ENCODE data around the gene RDM1.
"Not testable (repeated sequence)": the region's sequence is repeated elsewhere in the genome, so short reads cannot be mapped to it uniquely, and the experiment has no call there.

Gene RDM1

GRCh38 chr17:35930211-35931065 lies at the start of gene RDM1:
Gene RDM1, minus strand, starts transcription at chr17:35930773. Its CDS starts 46 bp downstream, at chr17:35930727.
- DNase-seq (ENCODE audit: low read depth, low spot score): peak; percentile 50

- DNase-seq (ENCODE audit: low read depth, low spot score): no peak
Measured at GRCh38 chr17:35978346-35978745, 47.8 kb upstream of the RDM1 start.

GRCh38 chr17:35977509-35977908 lies 46.9 kb upstream of the RDM1 start:
- no peak for DNase-seq (ENCODE audit: low read depth, low spot score)

GRCh38 chr17:35973333-35974260 lies 43.0 kb upstream of the RDM1 start:
- DNase-seq (ENCODE audit: low read depth, low spot score): no peak

- no peak for DNase-seq (ENCODE audit: low read depth, low spot score)
Measured at GRCh38 chr17:35972945-35973332, 42.4 kb upstream of the RDM1 start.

- DNase-seq (ENCODE audit: low read depth, low spot score): no peak
Measured at GRCh38 chr17:35972535-35972934, 42.0 kb upstream of the RDM1 start.

GRCh38 chr17:35972066-35972465 lies 41.5 kb upstream of the RDM1 start:
- no peak for DNase-seq (ENCODE audit: low read depth, low spot score)

- peak; percentile 54 for DNase-seq (ENCODE audit: low read depth, low spot score)
Measured at GRCh38 chr17:35969558-35970380, 39.2 kb upstream of the RDM1 start.

- DNase-seq (ENCODE audit: low read depth, low spot score): no peak
Measured at GRCh38 chr17:35968520-35969054, 38.0 kb upstream of the RDM1 start.

GRCh38 chr17:35965272-35965671 lies 34.7 kb upstream of the RDM1 start:
- no peak for DNase-seq (ENCODE audit: low read depth, low spot score)

- no peak for DNase-seq (ENCODE audit: low read depth, low spot score)
Measured at GRCh38 chr17:35963663-35964062, 33.1 kb upstream of the RDM1 start.

GRCh38 chr17:35953720-35954119 lies 23.1 kb upstream of the RDM1 start:
- no peak for DNase-seq (ENCODE audit: low read depth, low spot score)

GRCh38 chr17:35949401-35949800 lies 18.8 kb upstream of the RDM1 start:
- DNase-seq (ENCODE audit: low read depth, low spot score): no peak

- DNase-seq (ENCODE audit: low read depth, low spot score): no peak
Measured at GRCh38 chr17:35948092-35948491, 17.5 kb upstream of the RDM1 start.

- no peak for DNase-seq (ENCODE audit: low read depth, low spot score)
Measured at GRCh38 chr17:35947156-35947585, 16.6 kb upstream of the RDM1 start.

- no peak for DNase-seq (ENCODE audit: low read depth, low spot score)
Measured at GRCh38 chr17:35944151-35944550, 13.6 kb upstream of the RDM1 start.

GRCh38 chr17:35943537-35943936 lies 13.0 kb upstream of the RDM1 start, which contains the start of gene LYZL6:
Gene LYZL6, minus strand, starts transcription at chr17:35943713. Its CDS starts 4,357 bp downstream, at chr17:35939356.
- no peak for DNase-seq (ENCODE audit: low read depth, low spot score)

- DNase-seq (ENCODE audit: low read depth, low spot score): no peak
Measured at GRCh38 chr17:35942588-35943186, 12.1 kb upstream of the RDM1 start.

- DNase-seq (ENCODE audit: low read depth, low spot score): not testable (repeated sequence)
Measured at GRCh38 chr17:35938492-35938891, 7.9 kb upstream of the RDM1 start.

GRCh38 chr17:35936063-35936462 lies 5.5 kb upstream of the RDM1 start:
- no peak for DNase-seq (ENCODE audit: low read depth, low spot score)

GRCh38 chr17:35934760-35935159 lies 4.2 kb upstream of the RDM1 start:
- DNase-seq (ENCODE audit: low read depth, low spot score): no peak
